K562 (cell line): ENCODE data around the gene SHROOM3.

Experiments
- IRF1 ChIP-seq: sonication (generic); formaldehyde crosslinking; IDR thresholded peaks from 2 replicates; pipeline ENCODE4 v1.8.0; 2022; ENCODE audit warnings: missing genetic modification reagents, mild to moderate bottlenecking, borderline replicate concordance
- POLR2AphosphoS5 ChIP-seq: IDR thresholded peaks from 2 replicates; pipeline ENCODE4 v1.6.1; 2011; ENCODE audit warnings: mild to moderate bottlenecking, low read depth, low read length, moderate library complexity; ENCODE audit not compliant: control insufficient read depth, insufficient read depth
- SIN3A ChIP-seq, 2 experiments: fragments of 150-350 bp in 1 of 2; IDR thresholded peaks; 2 replicates each; pipeline ENCODE4 v1.6.1; 2011 to 2016; ENCODE audit warnings: borderline replicate concordance in 2 of 2, low read depth in 2 of 2, low read length in 2 of 2, mild to moderate bottlenecking in 2 of 2, moderate library complexity in 2 of 2; ENCODE audit not compliant: control insufficient read depth in 1 of 2
- ZNF253 ChIP-seq: fragments of 250-450 bp; sonication (Bioruptor Pico); conservative IDR thresholded peaks from 2 replicates; pipeline ENCODE4 v1.6.1; 2021; ENCODE audit warnings: mild to moderate bottlenecking
- TF ChIP-seq, protein P1 (sequence below), 2 experiments: fragments of 450-650 bp; formaldehyde crosslinking in 1 of 2; IDR thresholded peaks; 2 replicates each; pipeline versions ENCODE4 v1.4.0 to v1.6.1; 2014 to 2020; ENCODE audit warnings: mild to moderate bottlenecking in 2 of 2, borderline replicate concordance in 1 of 2, low read depth in 1 of 2
- TF ChIP-seq, protein P2 (sequence below), 2 experiments: fragments of 450-650 bp in 1 of 2; sonication (generic) in 1 of 2; formaldehyde crosslinking in 1 of 2; IDR thresholded peaks in 1 of 2; conservative IDR thresholded peaks in 1 of 2; 2 replicates each; pipeline versions ENCODE4 v1.6.1 to v1.8.1; 2016 to 2023; ENCODE audit warnings: mild to moderate bottlenecking in 2 of 2, moderate library complexity in 2 of 2, inconsistent platforms in 1 of 2, missing genetic modification reagents in 1 of 2

DNA sequence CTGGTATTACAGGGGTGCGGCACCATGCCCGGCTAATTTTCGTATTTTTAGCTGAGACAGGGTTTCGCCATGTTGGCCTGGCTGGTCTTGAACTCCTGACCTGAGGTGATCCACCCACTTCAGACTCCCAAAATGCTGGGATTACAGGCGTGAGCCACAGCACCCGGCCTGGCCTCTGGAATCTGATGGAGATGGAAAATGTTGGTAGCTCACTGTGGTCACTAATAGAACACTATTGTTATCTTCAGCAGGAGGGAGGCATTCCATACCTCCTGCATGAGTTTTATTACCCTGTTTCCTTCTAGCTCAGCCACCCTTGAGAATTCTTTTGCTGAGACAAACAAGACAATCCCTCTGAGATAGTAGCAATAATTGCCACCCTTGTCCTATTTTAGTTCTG is 105.0 kb downstream of the SHROOM3 start:
- TF ChIP-seq IRF1 (CRISPR knock-in tag), result no peak
- TF ChIP-seq, protein P1, sequence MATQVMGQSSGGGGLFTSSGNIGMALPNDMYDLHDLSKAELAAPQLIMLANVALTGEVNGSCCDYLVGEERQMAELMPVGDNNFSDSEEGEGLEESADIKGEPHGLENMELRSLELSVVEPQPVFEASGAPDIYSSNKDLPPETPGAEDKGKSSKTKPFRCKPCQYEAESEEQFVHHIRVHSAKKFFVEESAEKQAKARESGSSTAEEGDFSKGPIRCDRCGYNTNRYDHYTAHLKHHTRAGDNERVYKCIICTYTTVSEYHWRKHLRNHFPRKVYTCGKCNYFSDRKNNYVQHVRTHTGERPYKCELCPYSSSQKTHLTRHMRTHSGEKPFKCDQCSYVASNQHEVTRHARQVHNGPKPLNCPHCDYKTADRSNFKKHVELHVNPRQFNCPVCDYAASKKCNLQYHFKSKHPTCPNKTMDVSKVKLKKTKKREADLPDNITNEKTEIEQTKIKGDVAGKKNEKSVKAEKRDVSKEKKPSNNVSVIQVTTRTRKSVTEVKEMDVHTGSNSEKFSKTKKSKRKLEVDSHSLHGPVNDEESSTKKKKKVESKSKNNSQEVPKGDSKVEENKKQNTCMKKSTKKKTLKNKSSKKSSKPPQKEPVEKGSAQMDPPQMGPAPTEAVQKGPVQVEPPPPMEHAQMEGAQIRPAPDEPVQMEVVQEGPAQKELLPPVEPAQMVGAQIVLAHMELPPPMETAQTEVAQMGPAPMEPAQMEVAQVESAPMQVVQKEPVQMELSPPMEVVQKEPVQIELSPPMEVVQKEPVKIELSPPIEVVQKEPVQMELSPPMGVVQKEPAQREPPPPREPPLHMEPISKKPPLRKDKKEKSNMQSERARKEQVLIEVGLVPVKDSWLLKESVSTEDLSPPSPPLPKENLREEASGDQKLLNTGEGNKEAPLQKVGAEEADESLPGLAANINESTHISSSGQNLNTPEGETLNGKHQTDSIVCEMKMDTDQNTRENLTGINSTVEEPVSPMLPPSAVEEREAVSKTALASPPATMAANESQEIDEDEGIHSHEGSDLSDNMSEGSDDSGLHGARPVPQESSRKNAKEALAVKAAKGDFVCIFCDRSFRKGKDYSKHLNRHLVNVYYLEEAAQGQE (IDR thresholded peaks at IDR 0.05; ENCODE audit: borderline replicate concordance), result no peak
- TF ChIP-seq, protein P1 (CRISPR knock-in tag; IDR thresholded peaks at IDR 0.05; ENCODE audit: low read depth), result no peak
- TF ChIP-seq, protein P2, sequence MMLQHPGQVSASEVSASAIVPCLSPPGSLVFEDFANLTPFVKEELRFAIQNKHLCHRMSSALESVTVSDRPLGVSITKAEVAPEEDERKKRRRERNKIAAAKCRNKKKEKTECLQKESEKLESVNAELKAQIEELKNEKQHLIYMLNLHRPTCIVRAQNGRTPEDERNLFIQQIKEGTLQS (IDR thresholded peaks at IDR 0.05), result no peak
- TF ChIP-seq, protein P2 (CRISPR knock-in tag; conservative IDR thresholded peaks at IDR 0.05), result no peak
- no peak for TF ChIP-seq SIN3A (IDR thresholded peaks at IDR 0.05; ENCODE audit: borderline replicate concordance in 2 of 2, control insufficient read depth in 1 of 2, low read depth in 2 of 2, low read length in 2 of 2)
- no peak for TF ChIP-seq POLR2AphosphoS5
- no peak for TF ChIP-seq ZNF253 (CRISPR knock-in tag)
